Left lung (tissue), 14 donors: ENCODE results near the gene CLEC18C. TPM values are rescaled to one million over a fixed set of nuclear protein-coding genes. Genes with fewer than 3 reads are reported as not detected.
"Not testable (repeated sequence)": the region's sequence is repeated elsewhere in the genome, so short reads cannot be mapped to it uniquely, and the experiment has no call there.

Source experiments
- ATAC-seq: fragments of 200-7000 bp; cut with Tn5 transposase; one replicate; pipeline ENCODE4 v1.9.1; 2020; ENCODE audit warnings: moderate library complexity
- DNase-seq, 4 donors: peaks; one replicate each; pipeline ENCODE4 v3.0.0-alpha.2; 2013 to 2020
- H3K27ac ChIP-seq, 2 donors: fragments of 200-600 bp; sonication (generic) in 1 of 2; one replicate each; pipeline versions ENCODE4 v1.5.0 to v1.8.0; 2020 to 2021
- H3K27me3 ChIP-seq, 2 donors: fragments of 200-600 bp; sonication (generic) in 1 of 2; one replicate each; pipeline versions ENCODE4 v1.5.0 to v1.8.0; 2020 to 2021
- H3K36me3 ChIP-seq, 2 donors: fragments of 200-600 bp; sonication (generic) in 1 of 2; one replicate each; pipeline versions ENCODE4 v1.5.0 to v1.8.0; 2020 to 2021
- H3K4me1 ChIP-seq, 2 donors: fragments of 200-600 bp; one replicate each; pipeline ENCODE4 v1.8.0; 2021
- H3K4me3 ChIP-seq, 2 donors: fragments of 200-600 bp; sonication (generic) in 1 of 2; one replicate each; pipeline versions ENCODE4 v1.5.0 to v1.8.0; 2020 to 2021; ENCODE audit warnings: mild to moderate bottlenecking in 1 of 2
- H3K9me3 ChIP-seq, 2 donors: fragments of 200-600 bp; sonication (generic) in 1 of 2; one replicate each; pipeline versions ENCODE4 v1.5.0 to v1.8.0; 2020 to 2021
- intact Hi-C, 2 donors: fragments of 100-400 bp; cut with DNase I; formaldehyde crosslinking; loops; one replicate each; pipeline versions ENCODE4 v1.11.2 to v1.14.2; 2022
- long read RNA-seq, 12 donors: library from polyadenylated mRNA in 2 of 12; unstranded in 2 of 12; transcript quantifications; one replicate each; pipeline ENCODE4 v2.0.0 and lab custom pipeline, GENCODE V29; 2019 to 2026
- polyA plus RNA-seq, 6 donors: library from polyadenylated mRNA; unstranded; fragments of 120-200 nt; gene quantifications; one replicate each; pipeline ENCODE4 v1.2.1, GENCODE V29; 2013; ENCODE audit not compliant: insufficient read length in 6 of 6
- total RNA-seq, 2 donors: library from RNA; stranded (reverse); fragmentation: NEBNext Ultra II Directional; extraction: Animal tissue kit (Norgen Biotek cat#: 25700); gene quantifications; one replicate each; pipeline ENCODE4 v1.2.1, GENCODE V29; 2021
- donor health status: DM: no; HTN: yes; CAD: no.
- donor health status: DM: no; HTN: no; CAD: no.

CLEC18C gene
- total RNA-seq (under 1 TPM in 1 of 2 donors, not detected in 1; 0.15 TPM), polyA plus RNA-seq (under 1 TPM in 4 of 6 donors, not detected in 2; 0.13 to 0.66 (median 0.25) TPM)
- long read RNA-seq, donor 1, result 0 reads
- long read RNA-seq, donor 2, result 0 reads
- long read RNA-seq, donor 3, result 0 reads
- long read RNA-seq, donor 4, result 0 reads
- long read RNA-seq, donor 5, result 0 reads
- long read RNA-seq, donor 6, result 0 reads
- long read RNA-seq, donor 7, result 0 reads
- long read RNA-seq, donor 8, result 0 reads
- long read RNA-seq, donor 9, result 0 reads
- long read RNA-seq, donor 10, result 0 reads
- long read RNA-seq, donor 11, result 0 reads
- long read RNA-seq, donor 12, result 0 reads

DNA sequence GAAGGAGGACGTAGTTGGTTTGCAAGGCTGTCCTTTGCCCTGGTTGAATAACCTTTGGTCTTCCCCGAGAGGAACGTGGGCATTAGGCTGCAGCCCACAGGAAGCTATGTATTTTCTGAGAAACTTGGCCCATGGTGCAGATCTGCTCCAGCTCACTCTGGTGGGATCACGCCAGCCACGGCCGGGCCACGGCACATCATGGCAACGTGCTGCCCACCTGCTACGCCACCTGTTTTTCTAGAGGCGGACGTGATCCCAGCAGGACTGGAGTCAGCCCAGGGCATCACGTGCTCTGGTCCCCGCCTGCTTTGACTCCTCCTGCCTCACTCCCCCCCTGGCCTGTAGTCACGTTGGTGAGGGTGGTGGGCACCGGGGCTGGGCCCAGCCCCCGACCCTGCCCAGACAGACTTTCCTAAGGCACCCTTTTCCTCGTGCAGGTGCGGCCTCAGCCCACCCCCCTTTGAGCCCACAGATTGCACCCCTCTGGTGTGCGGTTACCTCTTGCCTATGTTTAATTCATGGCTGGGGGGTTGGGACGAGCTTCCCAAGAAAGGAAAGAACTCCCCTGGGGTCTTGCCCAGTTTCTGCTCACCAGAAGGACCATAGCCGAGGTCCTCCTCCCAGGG is at the start of gene CLEC18C:
CLEC18C (plus strand) TSS at position 576 of the 626 bp plus-strand sequence. CDS start 492 bp downstream, outside the sequence.
- ATAC-seq, H3K4me1 ChIP-seq, DNase-seq, H3K27ac ChIP-seq, H3K36me3 ChIP-seq, H3K4me3 ChIP-seq, H3K9me3 ChIP-seq, intact Hi-C loops, H3K27me3 ChIP-seq: not testable (repeated sequence)

DNA sequence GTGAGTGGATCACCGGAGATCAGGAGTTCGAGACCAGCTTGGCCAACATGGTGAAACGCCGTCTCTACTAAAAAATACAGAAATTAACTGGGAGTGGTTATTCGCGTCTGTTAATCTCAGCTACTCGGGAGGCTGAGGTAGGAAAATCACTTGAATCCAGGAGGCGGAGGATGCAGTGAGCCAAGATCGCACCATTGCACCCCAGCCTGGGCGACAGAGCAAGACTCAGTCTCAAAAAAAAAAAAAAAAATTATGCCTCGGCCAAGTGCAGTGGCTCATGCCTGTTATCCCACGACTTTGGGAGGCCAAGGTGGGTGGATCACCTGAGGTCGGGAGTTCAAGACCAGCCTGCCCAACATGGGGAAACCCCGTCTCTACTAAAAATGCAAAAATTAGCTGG is 49.8 kb upstream of the CLEC18C start:
- H3K27me3 ChIP-seq, intact Hi-C loops, H3K27ac ChIP-seq, H3K9me3 ChIP-seq, DNase-seq, H3K4me1 ChIP-seq, ATAC-seq, H3K4me3 ChIP-seq: not testable (repeated sequence)
- peaks cover 0 to 81% of the 10 kb centered on the region in 2 donors for H3K36me3 ChIP-seq

DNA sequence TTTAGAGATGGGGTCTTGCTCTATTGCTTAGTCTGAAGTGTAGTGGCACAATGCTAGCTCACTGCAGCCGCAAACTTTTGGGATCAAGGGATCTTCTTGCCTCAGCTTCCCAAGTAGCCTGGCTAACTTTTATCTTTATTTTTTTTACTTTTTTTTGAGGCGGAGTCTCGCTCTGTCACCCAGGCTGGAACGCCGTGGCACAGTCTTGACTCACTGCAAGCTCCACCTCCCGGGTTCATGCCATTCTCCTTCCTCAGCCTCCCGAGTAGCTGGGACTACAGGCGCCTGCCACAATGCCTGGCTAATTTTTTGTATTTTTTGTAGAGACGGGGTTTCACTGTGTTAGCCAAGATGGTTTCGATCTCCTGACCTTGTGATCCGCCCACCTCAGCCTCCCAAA is 47.4 kb upstream of the CLEC18C start:
- ATAC-seq, intact Hi-C loops, DNase-seq, H3K4me1 ChIP-seq, H3K27me3 ChIP-seq, H3K4me3 ChIP-seq, H3K27ac ChIP-seq, H3K9me3 ChIP-seq: not testable (repeated sequence)
- peaks cover 0 to 96% of the 10 kb centered on the region in 2 donors for H3K36me3 ChIP-seq

DNA sequence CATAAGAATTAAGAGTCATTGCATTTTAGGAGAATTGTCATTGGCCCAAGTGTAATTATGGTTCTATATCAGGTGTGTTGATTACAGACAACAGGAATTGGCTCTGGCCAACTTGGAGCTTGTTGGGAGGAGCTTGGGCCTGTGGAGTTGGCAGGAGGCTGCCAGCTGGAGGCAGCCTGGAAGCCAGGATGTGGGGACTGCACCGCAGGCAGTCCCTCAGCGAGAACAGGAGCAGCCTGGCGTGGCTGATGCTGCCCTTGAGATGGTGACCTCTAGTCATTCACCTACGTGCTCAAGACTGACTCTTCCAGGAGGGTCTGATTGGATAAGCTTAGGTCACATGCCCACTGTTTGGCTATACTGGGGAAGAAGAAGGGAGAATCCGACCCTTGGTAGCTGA is 45.9 kb upstream of the CLEC18C start:
- H3K27ac ChIP-seq, ATAC-seq, intact Hi-C loops, H3K27me3 ChIP-seq, H3K4me3 ChIP-seq, H3K9me3 ChIP-seq, H3K4me1 ChIP-seq, DNase-seq: not testable (repeated sequence)
- H3K36me3 ChIP-seq, result peaks cover 0 to 95% of the 10 kb centered on the region in 2 donors

DNA sequence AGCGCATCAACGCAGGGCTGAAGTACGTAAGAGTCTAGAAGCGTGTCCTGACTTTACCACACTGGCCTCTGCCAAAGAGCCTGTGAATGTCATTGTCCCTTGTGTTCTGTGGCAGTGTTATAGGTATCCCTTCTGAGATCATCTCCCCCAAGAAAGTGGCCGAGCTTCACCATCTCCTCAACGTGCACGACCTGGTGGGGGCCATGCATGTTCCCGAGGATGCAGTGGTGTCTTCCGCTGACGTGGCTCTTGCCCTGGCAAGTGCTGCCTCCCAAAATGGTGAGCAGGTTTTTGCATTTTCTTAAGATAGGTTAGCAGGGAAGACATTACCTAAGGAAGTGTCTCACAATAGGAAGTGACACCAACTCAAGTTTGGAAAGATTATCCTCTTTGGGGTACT is 44.7 kb upstream of the CLEC18C start:
- H3K27ac ChIP-seq, DNase-seq, H3K9me3 ChIP-seq, ATAC-seq, H3K4me3 ChIP-seq, intact Hi-C loops, H3K4me1 ChIP-seq, H3K27me3 ChIP-seq: not testable (repeated sequence)
- H3K36me3 ChIP-seq, result peaks cover 0 to 95% of the 10 kb centered on the region in 2 donors

DNA sequence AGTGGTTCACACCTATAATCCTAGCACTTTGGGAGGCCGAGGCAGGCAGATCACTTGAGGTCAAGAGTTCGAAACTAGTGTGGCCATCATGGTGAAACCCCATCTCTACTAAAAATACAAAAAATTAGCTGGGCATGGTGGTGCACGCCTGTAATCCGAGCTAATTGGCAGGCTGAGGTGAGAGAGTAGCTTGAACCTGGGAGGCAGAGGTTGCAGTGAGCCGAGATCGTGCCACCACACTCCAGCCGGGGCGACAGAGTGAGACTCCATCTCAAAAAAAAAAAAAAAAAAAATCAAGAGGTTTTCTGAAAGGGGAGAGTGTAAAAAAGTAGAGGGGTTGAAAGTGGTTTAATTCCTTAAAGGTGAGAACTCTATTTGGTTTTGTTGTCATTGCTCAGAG is 37.8 kb upstream of the CLEC18C start:
- DNase-seq, H3K4me1 ChIP-seq, H3K27me3 ChIP-seq, H3K4me3 ChIP-seq, intact Hi-C loops, ATAC-seq, H3K9me3 ChIP-seq, H3K27ac ChIP-seq: not testable (repeated sequence)
- H3K36me3 ChIP-seq, result peaks cover 0 to 98% of the 10 kb centered on the region in 2 donors

DNA sequence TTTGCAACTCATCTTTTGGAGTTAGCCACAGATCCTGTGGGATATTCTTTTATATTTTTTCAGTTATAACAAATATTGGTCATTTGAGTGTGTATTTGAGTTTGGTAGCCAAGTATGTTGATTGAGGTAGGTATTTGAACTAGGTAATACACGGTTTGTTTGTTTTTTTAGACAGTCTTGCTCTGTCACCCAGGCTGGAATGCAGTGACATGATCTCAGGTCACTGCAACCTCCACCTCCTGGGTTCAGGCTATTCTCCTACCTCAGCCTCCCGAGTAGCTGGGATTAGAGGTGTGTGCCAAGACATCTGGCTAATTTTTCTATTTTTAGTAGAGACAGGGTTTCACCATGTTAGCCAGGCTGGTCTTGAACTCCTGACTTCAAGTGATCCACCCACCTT is 37.0 kb upstream of the CLEC18C start:
- ATAC-seq, result not testable (repeated sequence)
- H3K36me3 ChIP-seq, result peaks cover 0 to 99% of the 10 kb centered on the region in 2 donors

DNA sequence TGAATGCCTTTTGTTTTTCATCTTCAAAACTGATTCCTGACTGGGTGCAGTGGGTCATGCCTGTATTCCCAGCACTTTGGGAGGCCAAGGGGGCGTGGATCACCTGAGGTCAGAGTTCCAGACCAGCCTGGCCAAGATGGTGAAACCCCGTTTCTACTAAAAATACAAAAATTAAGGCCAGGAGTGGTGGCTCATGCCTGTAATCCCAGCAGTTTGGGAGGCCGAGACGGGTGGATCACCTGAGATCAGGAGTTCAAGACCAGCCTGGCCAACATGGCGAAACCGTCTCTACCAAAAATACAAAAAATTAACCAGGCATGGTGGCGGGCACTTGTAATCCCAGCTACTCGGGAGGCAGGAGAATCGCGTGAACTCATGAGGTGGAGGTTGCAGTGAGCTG is 30.8 kb upstream of the CLEC18C start:
- ATAC-seq, H3K27ac ChIP-seq, H3K4me1 ChIP-seq, intact Hi-C loops, H3K9me3 ChIP-seq, H3K27me3 ChIP-seq, H3K4me3 ChIP-seq, DNase-seq: not testable (repeated sequence)
- peaks cover 0 to 79% of the 10 kb centered on the region in 2 donors for H3K36me3 ChIP-seq

More for the DNA sequence above, 37.0 kb upstream of the CLEC18C start:
- H3K9me3 ChIP-seq, H3K27me3 ChIP-seq, intact Hi-C loops, DNase-seq, H3K4me3 ChIP-seq, H3K27ac ChIP-seq, H3K4me1 ChIP-seq: not testable (repeated sequence)

DNA sequence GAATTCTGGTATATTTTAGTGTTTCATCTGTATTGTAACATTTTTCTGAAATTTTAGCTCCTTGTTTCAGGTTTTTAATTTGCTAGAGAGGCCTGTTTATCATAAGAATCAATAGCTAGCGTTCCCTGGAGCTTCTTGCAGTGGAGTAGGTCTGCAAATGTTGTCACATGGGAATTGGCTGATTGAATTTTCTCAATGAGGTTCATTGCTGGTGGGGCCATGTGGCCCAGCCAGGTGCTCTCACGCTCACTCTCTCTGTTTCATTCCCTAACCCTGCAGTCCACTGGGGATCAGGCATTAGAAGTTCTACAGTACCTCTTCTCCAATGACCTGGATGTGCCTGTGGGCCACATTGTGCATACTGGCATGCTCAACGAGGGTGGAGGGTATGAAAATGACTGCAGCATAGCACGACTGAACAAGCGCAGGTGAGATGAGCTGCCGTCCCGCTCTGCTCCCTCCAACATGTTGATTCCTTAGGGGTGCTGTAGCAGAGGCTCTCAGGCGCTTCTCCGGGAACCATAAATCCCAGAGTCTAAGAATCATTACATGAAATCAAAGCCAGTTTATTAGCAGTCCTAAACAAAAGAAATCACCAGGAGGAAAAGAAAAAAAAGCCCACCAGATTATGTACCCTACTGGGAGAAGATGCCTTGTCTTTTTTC is 30.2 kb upstream of the CLEC18C start:
- ATAC-seq, intact Hi-C loops, H3K9me3 ChIP-seq, DNase-seq, H3K27me3 ChIP-seq, H3K27ac ChIP-seq, H3K4me3 ChIP-seq, H3K4me1 ChIP-seq: not testable (repeated sequence)
- H3K36me3 ChIP-seq, result peaks cover 0 to 79% of the 10 kb centered on the region in 2 donors

DNA sequence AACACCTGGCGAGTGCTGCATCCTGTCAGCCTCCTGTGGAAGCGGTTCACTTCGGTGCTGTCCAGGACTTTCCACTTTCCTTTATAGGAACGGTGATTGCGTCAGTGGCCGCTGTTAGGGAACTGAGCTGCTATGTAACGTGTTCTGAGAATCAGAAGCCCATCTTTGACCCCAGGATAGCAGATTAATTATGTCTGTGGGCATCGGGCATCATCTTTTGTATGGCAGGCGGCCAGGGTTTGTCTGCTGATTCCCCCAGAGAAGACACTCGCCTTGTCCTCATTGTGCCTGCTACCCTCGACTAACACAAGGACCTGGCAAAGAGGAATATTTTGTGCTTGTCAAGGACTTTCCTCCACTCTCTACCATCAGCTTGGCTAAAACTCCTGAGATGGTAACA is 25.7 kb upstream of the CLEC18C start:
- ATAC-seq, H3K4me3 ChIP-seq, DNase-seq, H3K9me3 ChIP-seq, H3K27ac ChIP-seq, intact Hi-C loops, H3K27me3 ChIP-seq, H3K4me1 ChIP-seq: not testable (repeated sequence)
- peaks cover 6 to 78% of the 10 kb centered on the region in 2 donors for H3K36me3 ChIP-seq

DNA sequence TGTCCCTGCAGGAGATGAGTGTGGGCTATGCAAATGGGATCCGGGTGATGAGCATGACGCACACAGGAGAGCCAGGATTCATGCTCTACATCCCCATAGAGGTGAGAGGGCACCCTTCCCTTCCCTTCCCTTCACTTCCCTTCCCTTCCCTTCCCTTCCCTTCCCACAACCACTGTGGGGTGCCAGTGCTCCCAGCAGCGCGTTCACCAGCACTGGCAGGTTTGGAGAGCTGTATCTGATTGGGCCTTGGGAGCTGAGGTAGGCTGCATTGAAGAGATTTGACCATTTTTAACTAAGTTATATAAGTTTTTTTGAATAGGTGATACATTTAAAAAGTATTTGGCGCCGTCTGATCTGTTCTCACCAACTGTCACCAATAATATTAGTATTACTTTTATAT is 25.1 kb upstream of the CLEC18C start:
- H3K4me1 ChIP-seq, ATAC-seq, H3K9me3 ChIP-seq, H3K27ac ChIP-seq, H3K27me3 ChIP-seq, intact Hi-C loops, DNase-seq, H3K4me3 ChIP-seq: not testable (repeated sequence)
- H3K36me3 ChIP-seq, result peaks cover 6 to 78% of the 10 kb centered on the region in 2 donors

DNA sequence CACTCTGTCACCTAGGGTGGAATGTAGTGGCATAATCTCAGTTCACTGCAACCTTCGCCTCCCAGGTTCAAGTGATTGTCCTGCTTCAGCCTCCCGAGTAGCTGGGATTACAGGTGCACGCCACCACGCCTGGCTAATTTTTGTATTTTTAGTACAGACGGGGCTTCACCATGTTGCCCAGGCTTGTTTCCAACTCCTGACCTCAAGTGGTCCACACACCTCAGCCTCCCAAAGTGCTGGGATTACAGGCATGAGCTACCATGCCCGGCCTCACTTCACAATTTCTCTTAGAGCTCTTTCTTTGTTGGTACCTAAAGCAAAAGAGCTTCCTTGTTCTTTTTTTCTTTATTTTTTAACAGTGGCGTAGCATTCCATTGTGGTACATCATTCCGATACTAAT is 24.3 kb upstream of the CLEC18C start:
- H3K9me3 ChIP-seq, H3K27ac ChIP-seq, H3K27me3 ChIP-seq, H3K4me3 ChIP-seq, DNase-seq, H3K4me1 ChIP-seq, intact Hi-C loops, ATAC-seq: not testable (repeated sequence)
- H3K36me3 ChIP-seq, result peaks cover 6 to 80% of the 10 kb centered on the region in 2 donors
